WTC11 (cell line): ENCODE results near the gene ZC3H14.

Experiments
- CBFB ChIP-seq: sonication (generic); formaldehyde crosslinking; IDR thresholded peaks from 2 replicates; pipeline ENCODE4 v1.8.1; 2022; ENCODE audit warnings: mild to moderate bottlenecking, low read depth, missing genetic modification reagents
- CREB1 ChIP-seq: sonication (generic); formaldehyde crosslinking; IDR thresholded peaks from 2 replicates; pipeline ENCODE4 v1.8.0; 2023; ENCODE audit warnings: mild to moderate bottlenecking, missing genetic modification reagents
- CTCF ChIP-seq: fragments of 200-600 bp; IDR thresholded peaks from 2 replicates; pipeline ENCODE4 v1.8.0; 2022; ENCODE audit warnings: antibody characterized with exemption
- HMGXB4 ChIP-seq: sonication (generic); formaldehyde crosslinking; IDR thresholded peaks from 2 replicates; pipeline ENCODE4 v1.8.1; 2023; ENCODE audit warnings: mild to moderate bottlenecking, moderate library complexity, missing genetic modification reagents
- TP53 ChIP-seq: sonication (generic); formaldehyde crosslinking; IDR thresholded peaks from 2 replicates; pipeline ENCODE4 v1.8.1; 2023; ENCODE audit warnings: mild to moderate bottlenecking, missing genetic modification reagents

GRCh38 chr14:88562532-88562830, 356 bp upstream of the ZC3H14 start:
- TF ChIP-seq CBFB (no peak), CTCF (no peak), HMGXB4 (CRISPR knock-in tag) (no peak), CREB1 (CRISPR knock-in tag) (no peak), TP53 (no peak)
